ENCODE results near the gene RNF187. TPM values are rescaled to one million over a fixed set of nuclear protein-coding genes. Genes with fewer than 3 reads are reported as not detected.
"Not testable (repeated sequence)": the region's sequence is repeated elsewhere in the genome, so short reads cannot be mapped to it uniquely, and the experiment has no call there.

The RNF187 gene
- total and polyA plus RNA-seq, 2 donors (not counting 1 experiment from before 2014, with no cell fraction given), result 46.1 to 89.5 TPM

DNA sequence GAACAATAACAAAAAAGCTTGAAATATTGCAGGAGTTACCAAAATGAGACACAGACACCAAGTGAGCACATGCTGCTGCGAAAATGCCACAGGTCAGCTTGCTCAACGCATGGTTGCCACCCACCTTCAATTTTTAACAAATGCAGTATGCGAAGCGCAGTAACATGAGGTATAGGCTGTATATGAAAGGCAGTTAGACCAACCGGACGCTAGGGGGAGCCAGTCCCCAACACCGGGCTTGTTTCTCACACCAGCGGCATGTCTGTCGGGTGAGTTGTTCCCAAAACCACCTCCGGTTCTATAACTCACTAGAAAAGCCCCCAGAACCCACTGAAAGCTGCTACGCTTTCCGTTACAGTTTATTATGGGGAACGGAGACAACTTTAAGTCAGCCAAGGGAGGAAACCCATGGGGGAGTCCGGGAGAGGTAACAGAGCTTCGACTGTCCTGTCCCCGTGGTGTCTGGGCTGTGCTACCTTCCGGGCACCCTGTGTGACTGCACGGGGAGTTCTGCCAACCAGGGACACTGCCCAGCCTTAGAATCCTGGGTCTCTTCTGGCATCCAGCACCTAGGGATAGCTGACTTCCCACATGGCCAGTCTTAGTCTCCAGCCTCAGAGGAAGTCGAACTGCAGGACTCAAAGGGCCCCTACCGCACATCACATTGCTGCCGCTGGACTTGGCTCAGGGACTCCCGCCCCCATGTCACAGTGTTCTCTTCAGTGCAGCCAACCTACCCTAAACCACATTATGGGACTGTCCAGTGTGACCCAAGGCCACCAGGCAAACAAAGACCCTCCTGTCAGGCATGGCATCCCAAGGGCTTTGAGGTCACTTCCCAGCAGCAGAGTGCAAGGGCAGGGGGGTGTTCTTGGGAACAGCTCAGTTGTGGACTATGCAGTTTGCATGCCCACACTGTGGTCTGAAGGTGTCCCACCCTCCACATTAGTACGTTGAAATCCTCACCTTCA, 14.0 kb downstream of the RNF187 start:
- Histone ChIP-seq H2AFZ (ENCODE audit: low read length) (peak overlapping the region; percentile 69), H3K36me3 (ENCODE audit: control insufficient read depth, insufficient read depth, low read length) (no peaks in the 10 kb centered on the region), H3K4me3 (replicated peaks in 1 of 4; ENCODE audit: control extremely low read depth in 1 of 4, insufficient read depth in 1 of 4, low read depth in 3 of 4, low read length in 4 of 4) (peak overlapping the region in 2 of 4 experiments; percentile 14 to 19), H3K9me3 (ENCODE audit: control insufficient read depth, insufficient read depth, low read depth, low read length) (no peaks in the 10 kb centered on the region), H3K9ac (ENCODE audit: insufficient read depth, low read length) (no peak overlapping the region), H3K27ac (ENCODE audit: insufficient read depth, low read length) (no peak overlapping the region), H3K27me3 (ENCODE audit: control insufficient read depth, insufficient read depth, low read length) (peaks cover 3% of the 10 kb centered on the region), H3K4me1 (ENCODE audit: control insufficient read depth, extremely low read depth, insufficient read depth, low read length) (no peaks in the 10 kb centered on the region), H4K20me1 (ENCODE audit: control insufficient read depth, extremely low read depth, insufficient read depth, low read length) (no peaks in the 10 kb centered on the region), H3K4me2 (ENCODE audit: extremely low read depth, insufficient read depth, low read length) (peak overlapping the region; percentile 79), H3K79me2 (ENCODE audit: control insufficient read depth, insufficient read depth, low read length) (no peaks in the 10 kb centered on the region)
- TF ChIP-seq EZH2 (IDR thresholded peaks at IDR 0.05; ENCODE audit: low read length, missing control alignments), result no peak
- TF ChIP-seq, protein P1, sequence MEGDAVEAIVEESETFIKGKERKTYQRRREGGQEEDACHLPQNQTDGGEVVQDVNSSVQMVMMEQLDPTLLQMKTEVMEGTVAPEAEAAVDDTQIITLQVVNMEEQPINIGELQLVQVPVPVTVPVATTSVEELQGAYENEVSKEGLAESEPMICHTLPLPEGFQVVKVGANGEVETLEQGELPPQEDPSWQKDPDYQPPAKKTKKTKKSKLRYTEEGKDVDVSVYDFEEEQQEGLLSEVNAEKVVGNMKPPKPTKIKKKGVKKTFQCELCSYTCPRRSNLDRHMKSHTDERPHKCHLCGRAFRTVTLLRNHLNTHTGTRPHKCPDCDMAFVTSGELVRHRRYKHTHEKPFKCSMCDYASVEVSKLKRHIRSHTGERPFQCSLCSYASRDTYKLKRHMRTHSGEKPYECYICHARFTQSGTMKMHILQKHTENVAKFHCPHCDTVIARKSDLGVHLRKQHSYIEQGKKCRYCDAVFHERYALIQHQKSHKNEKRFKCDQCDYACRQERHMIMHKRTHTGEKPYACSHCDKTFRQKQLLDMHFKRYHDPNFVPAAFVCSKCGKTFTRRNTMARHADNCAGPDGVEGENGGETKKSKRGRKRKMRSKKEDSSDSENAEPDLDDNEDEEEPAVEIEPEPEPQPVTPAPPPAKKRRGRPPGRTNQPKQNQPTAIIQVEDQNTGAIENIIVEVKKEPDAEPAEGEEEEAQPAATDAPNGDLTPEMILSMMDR (conservative IDR thresholded peaks at IDR 0.05 in 1 of 2, IDR thresholded peaks at IDR 0.05 in 1 of 2; ENCODE audit: low read depth in 1 of 2, low read length in 2 of 2), result peak; percentile 93 to 96
- peak; percentile 74 to 85 for DNase-seq (ENCODE audit: low read depth in 2 of 2)

GRCh38 chr1:228502522-228502921, 15.3 kb downstream of the RNF187 start:
- no peak for DNase-seq (ENCODE audit: low read depth in 2 of 2)
- Histone ChIP-seq H3K36me3 (ENCODE audit: control insufficient read depth, insufficient read depth, low read length) (no peaks in the 10 kb centered on the region), H2AFZ (ENCODE audit: low read length) (no peak overlapping the region), H3K4me2 (ENCODE audit: extremely low read depth, insufficient read depth, low read length) (no peak overlapping the region), H3K4me3 (replicated peaks in 1 of 4; ENCODE audit: control extremely low read depth in 1 of 4, insufficient read depth in 1 of 4, low read depth in 3 of 4, low read length in 4 of 4) (no peak overlapping the region), H3K27me3 (ENCODE audit: control insufficient read depth, insufficient read depth, low read length) (peaks cover 3% of the 10 kb centered on the region), H3K27ac (ENCODE audit: insufficient read depth, low read length) (no peak overlapping the region), H4K20me1 (ENCODE audit: control insufficient read depth, extremely low read depth, insufficient read depth, low read length) (no peaks in the 10 kb centered on the region), H3K9me3 (ENCODE audit: control insufficient read depth, insufficient read depth, low read depth, low read length) (no peaks in the 10 kb centered on the region), H3K79me2 (ENCODE audit: control insufficient read depth, insufficient read depth, low read length) (no peaks in the 10 kb centered on the region), H3K9ac (ENCODE audit: insufficient read depth, low read length) (no peak overlapping the region), H3K4me1 (ENCODE audit: control insufficient read depth, extremely low read depth, insufficient read depth, low read length) (no peaks in the 10 kb centered on the region)
- TF ChIP-seq, protein P1 (conservative IDR thresholded peaks at IDR 0.05 in 1 of 2, IDR thresholded peaks at IDR 0.05 in 1 of 2; ENCODE audit: low read depth in 1 of 2, low read length in 2 of 2), result no peak
- no peak for TF ChIP-seq EZH2 (IDR thresholded peaks at IDR 0.05; ENCODE audit: low read length, missing control alignments)

- H3K79me2 ChIP-seq (ENCODE audit: control insufficient read depth, insufficient read depth, low read length); H3K36me3 ChIP-seq (ENCODE audit: control insufficient read depth, insufficient read depth, low read length); H3K27ac ChIP-seq (ENCODE audit: insufficient read depth, low read length); H3K4me3 ChIP-seq (replicated peaks in 1 of 4; ENCODE audit: control extremely low read depth in 1 of 4, insufficient read depth in 1 of 4, low read depth in 3 of 4, low read length in 4 of 4); H4K20me1 ChIP-seq (ENCODE audit: control insufficient read depth, extremely low read depth, insufficient read depth, low read length); H3K9ac ChIP-seq (ENCODE audit: insufficient read depth, low read length); H2AFZ ChIP-seq (ENCODE audit: low read length); H3K4me2 ChIP-seq (ENCODE audit: extremely low read depth, insufficient read depth, low read length); H3K4me1 ChIP-seq (ENCODE audit: control insufficient read depth, extremely low read depth, insufficient read depth, low read length); DNase-seq (ENCODE audit: low read depth in 2 of 2); H3K27me3 ChIP-seq (ENCODE audit: control insufficient read depth, insufficient read depth, low read length); H3K9me3 ChIP-seq (ENCODE audit: control insufficient read depth, insufficient read depth, low read depth, low read length): not testable (repeated sequence)
Observed at GRCh38 chr1:228505944-228506343, 18.8 kb downstream of the RNF187 start.

All from fibroblast of lung (primary cell).